Left forelimb (tissue), 1 donor: Measurements from ENCODE around the gene CHMP6.

Source experiments
- DNase-seq: peaks from one replicate; pipeline ENCODE4 v3.0.0-alpha.2; 2018; ENCODE audit warnings: low spot score

Gene CHMP6

GRCh38 chr17:80991645-80992076 is at the start of gene CHMP6:
Gene CHMP6, plus strand, starts transcription at chr17:80991841. Its CDS starts 78 bp downstream, at chr17:80991919.
- DNase-seq: peak; percentile 88

GRCh38 chr17:80942423-80943345 is 49.0 kb upstream of the CHMP6 start:
- peak; percentile 93 for DNase-seq

- DNase-seq: no peak
Observed at GRCh38 chr17:80943346-80944145, 48.1 kb upstream of the CHMP6 start.

- DNase-seq: no peak
Observed at GRCh38 chr17:80944326-80944725, 47.3 kb upstream of the CHMP6 start.

GRCh38 chr17:80945736-80946135 is 45.9 kb upstream of the CHMP6 start:
- no peak for DNase-seq

GRCh38 chr17:80946449-80946848 is 45.2 kb upstream of the CHMP6 start:
- no peak for DNase-seq

- no peak for DNase-seq
Observed at GRCh38 chr17:80947200-80947940, 44.3 kb upstream of the CHMP6 start.

GRCh38 chr17:80948019-80948975 is 43.3 kb upstream of the CHMP6 start:
- no peak for DNase-seq

GRCh38 chr17:80948976-80949450 is 42.6 kb upstream of the CHMP6 start:
- DNase-seq: no peak

GRCh38 chr17:80949451-80950421 is 41.9 kb upstream of the CHMP6 start:
- DNase-seq: no peak

GRCh38 chr17:80950466-80951120 is 41.0 kb upstream of the CHMP6 start:
- DNase-seq: no peak

- DNase-seq: no peak
Observed at GRCh38 chr17:80951121-80952090, 40.2 kb upstream of the CHMP6 start.

GRCh38 chr17:80952291-80952690 is 39.4 kb upstream of the CHMP6 start:
- DNase-seq: no peak

- no peak for DNase-seq
Observed at GRCh38 chr17:80953471-80954315, 37.9 kb upstream of the CHMP6 start.

- no peak for DNase-seq
Observed at GRCh38 chr17:80955078-80955477, 36.6 kb upstream of the CHMP6 start.

GRCh38 chr17:80955671-80956280 is 35.9 kb upstream of the CHMP6 start:
- no peak for DNase-seq
